ENCODE data around the gene PERP. TPM values are rescaled to one million over a fixed set of nuclear protein-coding genes. Genes with fewer than 3 reads are reported as not detected.

PERP gene
- total RNA-seq, 2 donors from 2014 or later = 2.2 to 5.7 TPM

- Mint-ChIP-seq H3K9me3 (no peaks in the 10 kb centered on the region), H3K36me3 (no peaks in the 10 kb centered on the region), H3K27ac (no peak overlapping the region)
- DNase-seq (ENCODE audit: low spot score in 2 of 2) (peak; percentile 63 to 82), ATAC-seq (peak; percentile 31 to 46)
These were observed 2.1 kb upstream of the PERP start for GRCh38 chr6:138109042-138109997.

GRCh38 chr6:138107752-138108592 lies 753 bp upstream of the PERP start:
- DNase-seq (ENCODE audit: low spot score in 2 of 2) (no peak), ATAC-seq (peak; percentile 24 to 52)
- Mint-ChIP-seq H3K27ac (peak overlapping the region; percentile 58 to 93), H3K9me3 (no peaks in the 10 kb centered on the region), H3K36me3 (no peaks in the 10 kb centered on the region)

- no peak for ATAC-seq
- Mint-ChIP-seq H3K9me3 (no peaks in the 10 kb centered on the region), H3K36me3 (no peaks in the 10 kb centered on the region), H3K27ac (peak overlapping the region; percentile 88 to 93)
- DNase-seq (ENCODE audit: low spot score in 2 of 2) = no peak
These were observed 548 bp downstream of the PERP start for GRCh38 chr6:138106665-138107077.

GRCh38 chr6:138105880-138106664 lies 1.1 kb downstream of the PERP start:
- H3K9me3 Mint-ChIP-seq = no peaks in the 10 kb centered on the region
- no peak overlapping the region for H3K27ac Mint-ChIP-seq
- ATAC-seq (no peak), DNase-seq (ENCODE audit: low spot score in 2 of 2) (no peak)
- H3K36me3 Mint-ChIP-seq = no peaks in the 10 kb centered on the region

- ATAC-seq = no peak
- DNase-seq (ENCODE audit: low spot score in 2 of 2) = no peak
- Mint-ChIP-seq H3K9me3 (no peaks in the 10 kb centered on the region), H3K27ac (no peak overlapping the region), H3K36me3 (no peaks in the 10 kb centered on the region)
These were observed 1.8 kb downstream of the PERP start for GRCh38 chr6:138105446-138105845.

GRCh38 chr6:138104618-138105213 lies 2.5 kb downstream of the PERP start:
- DNase-seq (ENCODE audit: low spot score in 2 of 2) = no peak
- Mint-ChIP-seq H3K36me3 (no peaks in the 10 kb centered on the region), H3K27ac (no peak overlapping the region), H3K9me3 (no peaks in the 10 kb centered on the region)
- no peak for ATAC-seq

GRCh38 chr6:138103871-138104270 lies 3.3 kb downstream of the PERP start:
- Mint-ChIP-seq H3K27ac (no peak overlapping the region), H3K9me3 (no peaks in the 10 kb centered on the region), H3K36me3 (no peaks in the 10 kb centered on the region)
- ATAC-seq (no peak), DNase-seq (ENCODE audit: low spot score in 2 of 2) (no peak)

GRCh38 chr6:138101946-138102731 lies 5.1 kb downstream of the PERP start:
- Mint-ChIP-seq H3K36me3 (no peaks in the 10 kb centered on the region), H3K27ac (no peak overlapping the region), H3K9me3 (no peaks in the 10 kb centered on the region)
- ATAC-seq (no peak), DNase-seq (ENCODE audit: low spot score in 2 of 2) (no peak)

GRCh38 chr6:138099832-138100231 lies 7.4 kb downstream of the PERP start:
- Mint-ChIP-seq H3K9me3 (no peaks in the 10 kb centered on the region), H3K27ac (no peak overlapping the region), H3K36me3 (no peaks in the 10 kb centered on the region)
- no peak for DNase-seq (ENCODE audit: low spot score in 2 of 2)
- ATAC-seq = no peak

- Mint-ChIP-seq H3K36me3 (no peaks in the 10 kb centered on the region), H3K27ac (no peak overlapping the region), H3K9me3 (no peaks in the 10 kb centered on the region)
- ATAC-seq (no peak), DNase-seq (ENCODE audit: low spot score in 2 of 2) (no peak)
These were observed 8.9 kb downstream of the PERP start for GRCh38 chr6:138098306-138098705.

- no peak for ATAC-seq
- Mint-ChIP-seq H3K36me3 (no peaks in the 10 kb centered on the region), H3K27ac (no peak overlapping the region)
These were observed 13.0 kb downstream of the PERP start for GRCh38 chr6:138094260-138094659.

GRCh38 chr6:138093632-138094031 lies 13.6 kb downstream of the PERP start:
- no peaks in the 10 kb centered on the region for H3K9me3 Mint-ChIP-seq
- no peak overlapping the region for H3K27ac Mint-ChIP-seq
- H3K36me3 Mint-ChIP-seq = no peaks in the 10 kb centered on the region
- no peak for ATAC-seq
- no peak for DNase-seq (ENCODE audit: low spot score in 2 of 2)

More at GRCh38 chr6:138094260-138094659, 13.0 kb downstream of the PERP start:
- no peaks in the 10 kb centered on the region for H3K9me3 Mint-ChIP-seq
- no peak for DNase-seq (ENCODE audit: low spot score in 2 of 2)

GRCh38 chr6:138092686-138093085 lies 14.5 kb downstream of the PERP start:
- DNase-seq (ENCODE audit: low spot score in 2 of 2) = no peak
- no peaks in the 10 kb centered on the region for H3K36me3 Mint-ChIP-seq
- no peak for ATAC-seq
- no peak overlapping the region for H3K27ac Mint-ChIP-seq
- H3K9me3 Mint-ChIP-seq = no peaks in the 10 kb centered on the region

GRCh38 chr6:138089325-138089724 lies 17.9 kb downstream of the PERP start:
- no peak for ATAC-seq
- Mint-ChIP-seq H3K36me3 (no peaks in the 10 kb centered on the region), H3K27ac (no peak overlapping the region), H3K9me3 (no peaks in the 10 kb centered on the region)
- DNase-seq (ENCODE audit: low spot score in 2 of 2) = no peak

- no peak overlapping the region for H3K27ac Mint-ChIP-seq
- H3K9me3 Mint-ChIP-seq = no peaks in the 10 kb centered on the region
- H3K36me3 Mint-ChIP-seq = no peaks in the 10 kb centered on the region
- no peak for ATAC-seq
- DNase-seq (ENCODE audit: low spot score in 2 of 2) = no peak
These were observed 18.9 kb downstream of the PERP start for GRCh38 chr6:138088326-138088762.

All from activated naive CD4-positive, alpha-beta T cell treated with anti-CD3 and anti-CD28 coated beads, Interleukin-2, amount 50 U/mL, for 72 hours (primary cell).